ENCODE results near the gene SULT1A1.
"Not testable (repeated sequence)": the region's sequence is repeated elsewhere in the genome, so short reads cannot be mapped to it uniquely, and the experiment has no call there.

SULT1A1 gene
- total RNA-seq = 2.4 to 9.3 (median 2.6) reads per million in 3 experiments

DNA sequence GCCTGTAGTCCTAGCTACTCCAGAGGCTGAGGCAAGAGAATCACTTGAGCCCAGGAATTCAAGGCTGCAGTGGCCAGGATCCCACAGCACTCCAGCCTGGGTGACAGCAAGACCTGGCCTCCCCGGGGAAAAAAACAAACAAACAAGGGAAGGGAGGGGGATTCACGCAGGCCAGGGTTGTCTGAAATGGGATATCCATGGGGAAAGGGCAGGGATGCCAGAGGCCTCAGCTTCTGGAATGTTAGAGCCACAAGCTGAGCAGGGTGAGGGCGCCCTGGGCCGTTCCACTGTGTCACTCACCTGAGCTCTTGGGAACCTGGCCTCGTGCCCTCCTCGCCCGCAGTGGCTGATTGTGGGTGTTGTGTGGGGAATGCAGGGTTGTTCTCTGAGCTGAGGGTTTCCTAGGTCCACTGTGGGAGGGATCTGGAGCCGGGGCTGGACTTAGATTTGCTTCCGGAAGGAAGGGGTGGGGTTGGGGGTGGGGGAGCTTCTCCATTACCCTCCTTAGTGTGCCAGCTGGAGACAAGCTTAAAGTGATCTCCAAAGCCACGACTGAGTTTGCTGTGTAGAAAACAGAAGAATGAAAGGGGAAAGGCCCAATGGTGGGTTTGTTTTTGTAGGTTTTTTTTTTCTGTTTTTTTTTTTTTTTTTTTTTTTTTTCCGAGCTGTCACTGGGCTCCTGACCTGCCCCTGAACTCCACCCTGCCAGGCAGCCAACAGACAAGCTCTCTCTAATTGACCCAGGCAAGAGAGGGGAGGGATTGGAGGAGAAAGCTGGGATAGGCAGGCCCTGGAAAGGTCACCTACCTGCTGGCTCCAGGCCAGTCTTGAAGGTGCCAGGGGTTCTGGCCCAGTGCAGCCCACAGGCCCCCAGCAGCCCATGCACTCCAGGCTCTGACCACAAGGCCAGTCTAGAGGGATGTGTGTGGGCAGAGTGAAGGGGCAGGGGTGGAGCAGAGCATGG lies at the start of gene SULT1A1:
TSS of gene SULT1A1 (minus strand) at position 414 of the 964 bp plus-strand sequence. CDS start 1,189 bp downstream, outside the sequence.
- DNase-seq = no peak

DNA sequence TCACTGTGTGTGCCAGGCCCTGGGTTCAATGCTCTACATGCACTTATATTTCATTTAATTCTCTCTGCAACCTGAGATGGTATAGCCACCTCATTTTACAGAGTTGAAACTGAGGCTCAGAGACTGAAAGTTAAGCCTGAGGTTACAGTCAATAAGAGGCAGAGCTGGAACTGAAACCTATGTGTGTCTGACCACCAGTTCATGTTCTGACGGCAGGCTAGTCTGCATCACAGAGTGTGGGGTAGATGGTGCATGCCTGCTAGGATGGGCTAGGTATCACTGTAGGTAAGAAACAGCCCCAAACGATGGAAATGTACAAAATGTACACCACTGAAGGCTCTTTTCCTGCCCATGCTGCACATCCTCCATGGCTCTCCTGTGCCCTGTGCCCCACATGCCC lies 30.1 kb upstream of the SULT1A1 start:
- not testable (repeated sequence) for DNase-seq

DNA sequence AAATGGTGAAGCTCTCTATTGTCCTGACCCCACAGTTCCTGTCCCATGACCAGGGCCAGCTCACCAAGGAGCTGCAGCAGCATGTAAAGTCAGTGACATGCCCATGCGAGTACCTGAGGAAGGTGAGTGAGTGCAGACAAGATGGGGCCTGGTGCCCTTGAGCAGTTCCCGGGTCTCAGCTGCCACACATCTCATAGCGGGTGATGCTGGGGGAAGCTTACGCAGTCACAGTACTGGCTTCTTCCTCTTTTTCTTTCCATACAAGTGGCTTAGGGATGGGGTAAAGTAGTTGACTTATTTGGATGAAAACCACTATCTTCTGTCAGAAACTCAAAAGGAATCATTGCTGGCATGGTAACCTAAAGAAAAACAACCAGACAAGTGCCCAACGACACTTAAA lies 28.5 kb upstream of the SULT1A1 start:
- DNase-seq = not testable (repeated sequence)

DNA sequence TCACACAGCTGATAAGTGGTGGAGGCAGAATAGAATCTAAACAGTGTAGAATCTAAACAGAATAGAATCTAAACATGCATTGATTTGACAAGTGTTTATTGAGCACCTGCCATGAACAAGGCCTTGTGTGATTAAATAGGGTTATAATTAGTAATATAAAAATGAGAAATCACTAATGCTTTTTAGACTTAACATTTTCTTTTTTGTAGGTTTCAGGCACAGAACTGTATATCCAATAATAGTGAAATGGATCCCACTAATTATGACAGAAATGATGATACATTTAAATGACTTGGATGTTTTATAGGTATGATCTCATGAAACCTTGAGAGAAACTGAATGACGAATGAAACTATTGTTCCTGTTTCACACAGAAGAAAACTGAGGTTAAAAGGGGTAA lies 27.9 kb upstream of the SULT1A1 start, which contains the start of gene NPIPB8:
TSS of gene NPIPB8 (plus strand) at position 301 of the 400 bp plus-strand sequence. CDS start 296 bp downstream, outside the sequence.
- DNase-seq = not testable (repeated sequence)

DNA sequence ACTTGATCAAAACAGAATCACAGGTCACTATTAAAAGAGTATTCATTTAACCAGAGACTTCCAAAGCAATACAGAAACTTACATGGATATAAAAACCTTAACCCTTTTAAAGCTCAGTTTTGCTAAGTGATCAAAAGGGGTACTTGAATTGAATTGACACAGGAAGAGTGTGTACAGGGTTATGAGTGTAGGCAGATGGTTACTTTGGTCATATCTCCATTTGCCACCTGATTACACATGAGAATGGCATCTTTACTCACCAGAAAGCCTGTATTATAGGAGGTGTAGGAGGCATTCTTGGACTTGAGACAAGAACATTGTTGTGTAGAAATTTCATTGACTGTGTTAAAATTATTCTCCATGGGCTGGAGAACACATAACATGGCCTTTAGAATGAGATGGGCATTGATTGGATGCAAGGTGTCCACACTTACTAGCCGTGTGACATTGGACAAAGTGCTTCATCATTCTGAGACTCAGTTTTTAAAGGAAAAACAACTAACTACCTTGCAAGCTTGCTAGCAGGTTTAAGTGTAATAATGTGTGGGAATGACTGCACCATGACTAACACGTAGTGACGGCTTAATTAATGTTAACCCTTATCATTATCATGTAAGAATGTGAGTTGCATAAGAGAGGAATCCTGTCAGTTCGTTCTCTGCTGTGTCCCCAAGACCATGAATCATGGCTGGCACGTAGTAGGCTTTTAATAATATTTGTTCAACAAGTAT lies 26.4 kb upstream of the SULT1A1 start:
- DNase-seq = not testable (repeated sequence)

DNA sequence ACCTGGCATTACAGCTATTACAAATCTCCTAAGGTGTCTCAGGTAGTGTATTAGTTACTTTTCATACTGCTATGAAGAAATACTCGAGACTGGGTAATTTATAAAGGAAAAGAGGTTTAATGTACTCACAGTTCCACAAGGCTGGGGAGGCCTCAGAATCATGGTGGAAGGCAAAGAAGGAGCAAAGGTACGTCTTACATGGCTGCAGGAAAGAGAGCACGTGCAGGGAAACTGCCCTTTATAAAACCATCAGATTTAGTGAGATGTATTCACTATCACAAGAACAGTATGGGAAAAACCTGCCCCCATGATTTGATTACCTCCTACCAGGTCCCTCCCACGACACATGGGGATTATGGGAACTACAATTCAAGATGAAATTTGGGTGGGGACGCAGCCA lies 21.1 kb upstream of the SULT1A1 start:
- not testable (repeated sequence) for DNase-seq

DNA sequence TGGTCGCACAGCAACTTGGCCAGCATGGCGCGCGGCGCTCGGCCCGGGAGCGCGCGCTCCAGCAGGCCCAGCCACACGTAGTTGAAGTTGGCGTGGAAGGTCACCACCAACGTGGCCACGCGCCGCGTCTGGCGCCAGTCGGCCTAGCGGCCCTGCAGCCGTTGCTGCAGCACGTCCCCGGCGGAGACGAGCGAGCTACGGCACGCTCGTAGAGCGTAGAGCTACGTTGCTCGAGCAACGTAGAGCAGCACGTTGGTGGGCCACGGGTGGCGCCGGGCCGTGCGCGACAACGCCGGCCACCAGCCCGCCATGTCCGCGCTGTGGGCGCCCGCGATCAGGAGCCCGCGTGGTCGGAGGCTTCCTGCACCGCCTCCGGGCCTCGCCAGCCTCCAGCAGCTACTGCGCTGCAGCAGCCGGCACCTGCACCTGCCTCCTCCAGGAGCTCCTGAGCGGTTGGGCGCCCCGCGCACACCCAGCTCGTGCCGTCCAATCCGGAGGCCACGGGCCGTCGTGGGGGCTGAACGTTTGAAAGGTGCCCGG lies 13.4 kb upstream of the SULT1A1 start:
- DNase-seq = peak; percentile 63

DNA sequence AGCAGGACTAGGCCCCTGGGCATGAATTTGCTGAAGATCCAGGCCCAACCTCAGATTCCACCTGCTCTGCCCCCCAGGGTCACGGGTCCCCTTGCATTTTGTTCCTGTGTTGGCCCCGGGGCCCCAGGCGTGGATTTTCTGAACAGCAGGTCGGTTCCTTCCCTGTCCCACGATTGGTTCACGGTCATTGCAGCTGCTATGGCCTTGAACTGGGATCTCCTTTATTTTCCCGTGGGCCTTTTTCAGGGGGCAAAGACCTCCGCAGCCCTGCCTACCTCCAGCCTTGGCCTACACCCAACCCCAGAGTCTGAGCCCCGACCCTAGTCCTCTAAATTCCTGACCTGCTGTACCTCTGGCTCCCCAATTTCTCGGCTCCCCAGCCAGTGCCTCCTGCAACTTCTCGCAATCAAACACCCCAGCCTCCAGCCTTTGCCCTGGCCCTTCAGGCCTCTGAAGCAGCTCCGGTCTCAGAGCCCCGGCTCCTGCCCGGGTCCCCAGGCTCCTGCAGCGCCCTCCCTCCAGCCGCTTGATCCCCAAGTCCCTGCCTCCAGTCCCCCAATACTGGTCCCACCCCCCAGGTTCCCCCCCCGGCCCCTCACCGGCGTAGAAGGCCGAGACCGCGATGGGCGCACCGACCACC lies 12.8 kb upstream of the SULT1A1 start:
- DNase-seq = not testable (repeated sequence)

DNA sequence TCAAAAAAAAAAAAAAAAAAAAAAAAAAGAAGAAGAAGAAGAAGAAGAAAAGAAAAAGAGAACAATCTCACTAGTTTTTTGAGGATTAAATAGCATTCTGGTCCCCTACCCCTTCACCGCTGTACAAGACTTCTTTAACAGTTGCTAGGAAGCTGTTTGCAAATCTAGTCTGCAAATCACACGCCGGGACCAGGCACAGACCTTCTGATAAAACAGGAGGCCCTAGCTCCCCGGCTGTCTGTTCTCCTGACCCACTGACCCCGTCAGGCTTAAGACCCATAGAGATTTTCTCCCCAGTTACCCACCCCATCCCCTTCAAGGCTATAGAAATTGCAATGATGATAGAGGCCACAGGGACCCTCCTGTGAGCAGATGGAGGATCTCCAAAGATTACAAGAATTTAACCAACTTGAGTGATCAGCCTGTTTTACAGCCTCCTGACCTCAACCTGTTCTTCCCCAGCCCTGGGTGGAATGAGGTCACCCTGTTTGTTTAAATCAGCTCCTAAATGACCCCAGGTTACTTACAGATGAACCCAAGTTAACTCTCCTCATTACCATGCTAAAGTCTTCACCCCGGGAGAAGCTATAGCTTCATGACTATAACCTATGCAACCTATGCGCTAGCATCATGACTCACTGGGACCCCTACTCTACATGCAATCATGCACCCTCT lies 11.8 kb upstream of the SULT1A1 start:
- DNase-seq = no peak

DNA sequence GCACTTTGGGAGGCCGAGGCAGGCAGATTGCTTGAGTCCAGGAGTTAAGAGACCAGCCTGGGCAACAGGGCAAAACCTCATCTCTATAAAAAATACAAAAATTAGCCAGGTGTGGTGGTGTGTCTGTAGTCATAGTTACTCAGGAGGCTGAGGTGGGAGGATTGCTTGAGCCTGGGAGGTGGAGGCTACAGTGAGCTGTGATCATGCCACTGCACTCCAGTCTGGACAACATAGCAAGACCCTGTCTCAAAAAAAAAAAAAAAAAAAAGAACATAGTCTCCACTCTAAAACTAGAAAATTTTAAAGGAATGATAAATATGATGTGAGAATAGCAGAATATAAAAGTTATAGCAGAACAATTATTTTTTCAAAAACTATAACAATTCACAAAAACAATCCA lies 10.5 kb upstream of the SULT1A1 start:
- DNase-seq = not testable (repeated sequence)

DNA sequence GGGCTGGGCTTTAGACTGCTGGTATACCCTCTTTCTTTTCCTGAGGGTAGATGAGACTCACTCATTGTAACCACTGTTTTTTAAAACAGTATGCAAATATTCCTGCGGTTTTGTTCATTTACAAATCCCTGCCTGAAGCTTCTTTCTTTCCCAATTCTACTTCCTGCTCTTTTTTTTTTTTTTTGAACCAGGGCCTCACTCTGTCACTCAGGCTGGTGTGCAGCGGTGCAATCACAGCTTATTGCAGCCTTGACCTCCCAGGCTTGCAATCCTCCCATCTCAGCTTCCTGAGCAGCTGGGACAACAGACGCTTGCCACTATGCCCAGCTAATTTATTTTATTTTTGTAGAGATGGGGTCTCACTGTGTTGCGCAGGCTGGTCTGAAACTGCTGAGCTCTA lies 8.0 kb upstream of the SULT1A1 start:
- no peak for DNase-seq

DNA sequence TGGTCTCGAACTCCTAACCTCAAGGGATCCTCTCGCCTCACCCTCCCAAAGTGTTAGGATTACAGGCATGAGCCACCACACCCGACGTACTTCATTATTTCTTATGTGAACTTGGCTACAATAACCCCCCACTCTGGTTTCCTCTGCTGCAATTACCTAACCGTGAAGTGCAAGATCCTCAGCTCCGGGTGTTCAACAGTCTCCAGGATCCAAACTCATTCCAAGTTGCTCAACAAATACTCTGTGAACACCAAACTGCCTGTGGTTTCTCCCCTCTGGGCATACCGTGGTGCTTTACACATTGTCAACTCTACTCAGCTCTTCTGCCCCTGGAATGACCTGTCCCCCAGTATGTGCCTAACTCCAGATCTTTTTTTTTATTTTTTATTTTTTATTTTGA lies 6.8 kb upstream of the SULT1A1 start:
- no peak for DNase-seq

DNA sequence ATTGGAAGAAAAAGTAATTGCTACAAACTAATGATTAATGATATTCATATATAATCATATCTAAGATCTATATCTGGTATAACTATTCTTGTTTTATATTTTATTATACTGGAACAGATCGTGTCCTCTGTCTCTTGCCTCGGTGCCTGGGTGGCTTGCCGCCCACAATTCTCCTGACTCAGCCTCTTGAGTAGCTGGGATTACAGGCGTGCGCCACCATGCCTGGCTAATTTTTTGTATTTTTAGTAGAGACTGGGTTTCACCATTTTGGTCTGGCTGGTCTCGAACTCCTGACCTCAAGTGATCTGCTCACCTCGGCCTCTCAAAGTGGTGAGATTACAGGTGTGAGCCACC lies 6.4 kb upstream of the SULT1A1 start:
- DNase-seq = not testable (repeated sequence)

DNA sequence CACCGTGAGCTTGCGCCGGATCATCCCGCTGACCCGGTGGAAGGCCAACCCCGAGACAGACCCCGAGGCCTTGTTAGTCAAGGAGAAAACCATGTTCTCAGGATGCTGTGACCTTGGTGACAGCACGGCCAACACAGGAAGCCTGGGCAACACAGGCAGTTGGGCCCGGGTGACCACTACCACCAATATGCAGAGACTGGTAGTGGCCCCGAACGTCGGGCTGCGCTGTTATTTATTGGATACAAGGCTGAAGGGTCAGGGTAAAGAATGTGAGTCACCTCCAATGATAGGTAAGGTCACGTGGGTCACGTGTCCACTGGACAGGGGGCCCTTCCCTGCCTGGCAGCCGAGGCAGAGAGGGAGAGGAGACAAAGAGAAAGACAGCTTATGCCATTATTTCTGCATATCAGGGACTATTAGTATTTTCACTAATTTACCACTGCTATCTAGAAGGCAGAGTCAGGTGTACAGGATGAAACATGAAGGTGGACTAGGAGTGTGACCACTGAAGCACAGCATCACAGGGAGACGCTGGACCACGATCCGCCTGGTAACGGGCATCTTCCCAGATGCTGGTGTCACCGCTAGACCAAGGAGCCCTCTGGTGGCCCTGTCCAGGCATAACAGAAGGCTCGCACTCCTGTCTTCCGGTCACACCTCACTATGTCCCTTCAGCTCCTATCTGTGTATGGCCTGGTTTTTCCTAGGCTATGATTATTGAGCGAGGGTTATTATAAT lies 5.8 kb upstream of the SULT1A1 start:
- DNase-seq = not testable (repeated sequence)

DNA sequence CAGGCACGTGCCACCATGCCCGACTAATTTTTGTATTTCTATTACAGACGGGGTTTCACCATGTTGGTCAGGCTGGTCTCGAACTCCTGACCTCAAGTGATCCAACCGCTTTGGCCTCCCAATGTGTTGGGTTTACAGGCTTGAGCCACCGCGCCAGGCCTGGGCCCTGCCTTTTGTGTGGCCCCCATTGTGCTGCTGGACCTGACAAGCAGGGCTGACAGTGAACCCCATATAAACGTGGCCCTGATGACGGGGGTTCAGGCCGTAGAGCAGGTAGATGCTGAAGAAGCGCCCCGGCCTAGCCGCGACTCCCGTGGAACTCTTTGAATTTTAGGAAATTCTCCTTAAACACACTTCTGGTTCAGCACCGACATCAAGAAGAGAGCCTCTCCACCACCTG lies 4.7 kb upstream of the SULT1A1 start:
- DNase-seq = not testable (repeated sequence)

DNA sequence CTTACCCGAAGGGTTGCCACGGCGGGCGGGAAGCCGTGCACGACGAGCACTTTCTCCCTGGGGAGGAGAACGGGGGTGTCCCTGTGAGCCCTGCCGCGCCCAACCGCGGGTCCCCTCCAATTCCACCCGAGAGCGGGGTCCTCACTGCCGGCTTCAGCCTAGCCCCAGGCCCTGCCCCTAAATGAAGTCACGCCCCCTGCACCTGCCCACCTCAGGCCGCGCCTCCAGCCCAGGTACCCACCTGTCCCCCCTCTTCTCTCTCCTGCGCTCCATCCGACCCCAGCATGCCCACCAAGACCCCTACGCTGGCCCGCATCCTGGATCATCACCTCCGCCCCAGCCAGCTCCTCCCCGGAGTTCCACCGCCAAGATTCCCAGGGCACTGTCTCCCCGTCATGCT lies 4.1 kb upstream of the SULT1A1 start:
- not testable (repeated sequence) for DNase-seq

DNA sequence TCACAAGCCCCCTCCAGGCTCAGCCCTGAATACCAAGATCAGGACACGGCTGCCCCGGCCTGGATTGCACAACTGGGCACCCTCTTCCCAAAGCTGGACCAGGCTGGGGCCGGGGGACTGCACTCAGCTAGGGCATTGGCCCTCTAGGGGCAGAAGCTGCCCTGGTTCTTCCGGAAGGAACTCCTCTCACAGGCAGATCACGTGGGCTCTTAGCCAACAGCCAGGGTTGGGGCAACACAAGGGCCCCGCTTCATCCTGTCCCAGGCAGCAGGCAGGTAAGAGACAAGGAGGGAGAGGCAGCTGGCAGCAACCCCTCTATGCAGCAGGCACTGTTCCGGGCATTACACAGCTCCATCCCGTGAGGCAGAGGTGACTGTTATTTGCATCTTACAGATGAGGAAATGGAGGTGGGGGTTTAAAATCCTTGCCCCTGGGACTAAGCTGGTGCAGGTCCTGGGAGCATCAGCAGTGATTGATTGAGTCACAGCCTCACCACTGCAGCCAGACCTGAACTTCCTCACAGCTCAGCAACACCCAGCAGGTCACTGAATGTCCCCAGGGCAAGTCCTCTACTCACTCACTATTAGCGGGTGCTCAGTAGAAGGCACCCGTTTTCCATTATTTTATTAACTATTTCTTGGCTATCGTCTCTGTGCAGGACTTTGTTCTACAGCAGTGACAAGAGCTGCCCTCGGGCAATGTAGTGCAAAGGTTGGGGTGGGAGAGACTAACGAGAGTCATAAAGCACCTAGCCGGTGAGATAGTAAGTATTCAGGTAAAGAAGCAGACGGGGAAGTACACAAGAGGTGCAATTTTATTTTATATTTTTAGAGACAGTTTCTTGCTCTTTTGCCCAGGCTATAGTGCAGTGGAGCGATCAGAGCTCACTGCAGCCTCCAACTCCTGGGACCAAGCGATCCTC lies 2.8 kb upstream of the SULT1A1 start:
- DNase-seq = not testable (repeated sequence)

DNA sequence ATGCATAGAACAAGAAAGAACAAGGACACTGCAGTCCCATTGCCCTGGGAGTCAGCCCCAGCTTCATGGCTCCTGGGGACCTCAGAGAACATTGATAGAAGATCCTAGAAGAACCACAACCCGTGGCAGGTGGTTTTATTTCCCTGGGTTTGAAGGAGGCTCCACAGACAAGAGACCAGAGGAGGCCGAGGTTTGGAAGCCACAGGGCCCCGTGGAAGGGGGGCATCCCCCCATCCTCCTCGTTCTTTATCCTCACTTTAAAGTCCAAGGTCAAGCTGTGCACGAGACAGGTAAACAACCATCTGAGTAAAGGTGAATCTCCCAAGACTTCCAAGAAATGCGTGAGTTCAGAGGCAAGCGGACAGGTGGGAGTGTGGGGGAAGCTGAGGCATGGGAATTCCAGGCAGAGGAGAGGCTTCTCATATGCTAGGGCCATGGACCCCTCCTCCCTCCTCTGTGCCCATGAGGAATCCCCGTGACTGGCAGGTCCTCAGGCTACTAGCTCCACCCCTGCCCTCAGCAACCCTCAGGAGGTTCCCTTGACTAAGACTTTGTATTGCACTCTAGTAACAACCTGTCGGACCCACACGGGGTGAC lies 849 bp upstream of the SULT1A1 start:
- no peak for DNase-seq

DNA sequence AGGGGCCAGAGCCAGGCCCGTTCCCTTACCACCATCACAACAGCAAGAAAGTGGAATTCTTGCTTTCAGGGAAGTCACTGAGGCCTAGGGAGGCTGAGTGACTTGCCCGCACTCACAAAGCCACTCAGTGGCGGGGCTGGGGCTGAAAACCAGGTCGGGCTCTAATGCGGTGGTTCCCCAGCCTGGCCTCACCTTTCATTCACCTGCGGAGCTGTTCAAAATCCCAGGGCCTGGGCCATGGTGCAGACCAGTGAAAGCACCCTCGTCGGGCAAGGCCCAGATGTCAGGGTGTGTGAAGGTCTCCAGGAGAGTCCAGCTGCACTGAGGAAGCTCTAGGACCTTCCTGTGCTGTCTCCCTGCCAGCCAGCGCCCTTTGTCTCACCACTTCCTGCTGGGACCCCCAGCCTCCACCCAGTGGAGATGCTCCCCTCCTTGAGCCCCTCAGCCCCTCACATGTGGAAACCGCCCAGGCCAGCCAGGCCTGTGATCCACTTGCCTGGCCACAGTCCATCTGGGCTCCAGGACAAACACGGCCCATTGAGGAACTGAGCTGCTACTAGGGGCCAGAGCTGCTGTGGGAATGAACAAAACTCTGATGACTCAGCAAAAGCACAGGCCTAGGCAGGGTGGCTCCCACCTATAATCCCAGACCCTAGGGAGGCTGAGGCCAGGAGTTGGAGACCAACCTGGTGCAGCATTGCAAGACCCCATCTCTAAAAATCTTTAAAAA lies 812 bp downstream of the SULT1A1 start:
- not testable (repeated sequence) for DNase-seq

Measured in central memory CD4-positive, alpha-beta T cell (primary cell).